Epithelial cell of esophagus (primary cell): Measurements from ENCODE around the gene KCNH6.

Source experiments
- DNase-seq: peaks from one replicate; pipeline ENCODE4 v3.0.0; 2010; ENCODE audit warnings: low read depth
- H3K4me3 ChIP-seq: 2 replicates; pipeline ENCODE4 v1.5.1; 2011; ENCODE audit warnings: mild to moderate bottlenecking, low read length, control low read depth
- TF ChIP-seq, protein P1 (sequence below): IDR thresholded peaks from 2 replicates; pipeline ENCODE4 v1.5.1; 2011; ENCODE audit warnings: low read depth, mild to moderate bottlenecking, low read length, control low read depth, inconsistent platforms; ENCODE audit not compliant: insufficient read depth; ENCODE audit errors: missing control alignments

Gene KCNH6

DNA sequence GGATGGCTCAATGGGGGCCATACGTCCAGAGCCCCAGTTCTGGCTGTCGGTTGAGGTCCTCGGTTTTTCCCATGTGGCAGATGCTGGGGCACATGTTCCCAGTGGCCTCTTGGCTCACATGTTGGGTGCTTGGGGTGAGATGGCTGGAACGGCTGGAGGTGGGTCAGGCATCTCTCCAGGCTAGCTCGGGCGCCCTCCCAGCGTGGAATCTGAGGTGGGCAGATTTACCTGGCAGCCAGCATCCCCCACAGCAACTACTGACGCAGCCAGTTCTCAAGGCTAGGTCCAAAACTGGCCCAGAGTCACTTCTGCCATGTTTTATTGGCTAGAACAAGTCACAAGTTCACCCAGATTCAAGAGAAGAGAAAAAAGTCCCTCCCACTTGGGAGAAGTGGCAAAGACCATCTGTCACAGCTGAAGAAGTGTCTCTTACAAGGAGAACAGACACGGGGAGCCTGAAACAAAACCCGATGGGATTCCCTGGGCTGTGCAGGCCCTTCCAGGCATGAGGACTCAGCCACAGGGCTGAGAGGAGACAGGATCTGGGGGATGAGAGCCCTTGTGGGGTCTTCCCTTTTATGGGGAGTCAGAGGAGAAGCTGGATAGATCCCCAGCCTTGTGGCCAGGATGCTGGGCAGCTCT is 31.1 kb upstream of the KCNH6 start:
- TF ChIP-seq, protein P1, sequence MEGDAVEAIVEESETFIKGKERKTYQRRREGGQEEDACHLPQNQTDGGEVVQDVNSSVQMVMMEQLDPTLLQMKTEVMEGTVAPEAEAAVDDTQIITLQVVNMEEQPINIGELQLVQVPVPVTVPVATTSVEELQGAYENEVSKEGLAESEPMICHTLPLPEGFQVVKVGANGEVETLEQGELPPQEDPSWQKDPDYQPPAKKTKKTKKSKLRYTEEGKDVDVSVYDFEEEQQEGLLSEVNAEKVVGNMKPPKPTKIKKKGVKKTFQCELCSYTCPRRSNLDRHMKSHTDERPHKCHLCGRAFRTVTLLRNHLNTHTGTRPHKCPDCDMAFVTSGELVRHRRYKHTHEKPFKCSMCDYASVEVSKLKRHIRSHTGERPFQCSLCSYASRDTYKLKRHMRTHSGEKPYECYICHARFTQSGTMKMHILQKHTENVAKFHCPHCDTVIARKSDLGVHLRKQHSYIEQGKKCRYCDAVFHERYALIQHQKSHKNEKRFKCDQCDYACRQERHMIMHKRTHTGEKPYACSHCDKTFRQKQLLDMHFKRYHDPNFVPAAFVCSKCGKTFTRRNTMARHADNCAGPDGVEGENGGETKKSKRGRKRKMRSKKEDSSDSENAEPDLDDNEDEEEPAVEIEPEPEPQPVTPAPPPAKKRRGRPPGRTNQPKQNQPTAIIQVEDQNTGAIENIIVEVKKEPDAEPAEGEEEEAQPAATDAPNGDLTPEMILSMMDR, result no peak
- no peak overlapping the region for H3K4me3 ChIP-seq
- DNase-seq, result no peak

DNA sequence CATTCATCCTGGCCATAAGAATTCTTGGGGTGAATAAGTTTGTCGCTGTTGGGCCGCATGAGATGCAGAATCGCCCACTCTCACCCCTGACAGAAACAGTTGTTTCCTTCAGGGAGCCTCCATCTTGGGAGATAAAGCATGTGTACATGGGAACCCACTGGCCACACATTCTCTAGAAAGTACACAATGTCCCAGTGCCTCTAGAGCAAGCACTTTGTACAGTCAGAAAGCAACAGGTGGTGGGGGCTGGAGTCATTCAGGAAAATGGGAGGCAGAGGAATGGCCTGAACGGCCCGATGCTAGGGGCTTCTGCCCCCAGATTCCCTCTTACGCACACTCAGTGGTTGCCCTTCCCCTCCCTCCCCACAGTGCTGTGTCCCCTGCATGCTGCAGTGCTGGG is 30.2 kb upstream of the KCNH6 start:
- DNase-seq, result no peak
- TF ChIP-seq, protein P1, result no peak
- no peak overlapping the region for H3K4me3 ChIP-seq

DNA sequence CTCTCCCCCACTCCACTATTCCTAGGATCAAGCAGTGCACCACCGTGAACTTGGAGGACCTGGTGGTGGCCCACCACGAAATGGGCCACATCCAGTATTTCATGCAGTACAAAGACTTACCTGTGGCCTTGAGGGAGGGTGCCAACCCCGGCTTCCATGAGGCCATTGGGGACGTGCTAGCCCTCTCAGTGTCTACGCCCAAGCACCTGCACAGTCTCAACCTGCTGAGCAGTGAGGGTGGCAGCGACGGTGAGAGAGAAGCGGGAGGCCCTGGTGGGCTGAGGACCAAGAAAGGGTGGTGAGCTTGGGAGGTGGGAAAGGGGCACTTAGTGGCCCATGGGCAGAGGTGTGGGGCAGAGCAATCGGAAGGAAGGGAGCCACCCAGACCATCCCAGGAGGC is 29.7 kb upstream of the KCNH6 start:
- H3K4me3 ChIP-seq, result no peak overlapping the region
- TF ChIP-seq, protein P1, result no peak
- DNase-seq, result no peak

DNA sequence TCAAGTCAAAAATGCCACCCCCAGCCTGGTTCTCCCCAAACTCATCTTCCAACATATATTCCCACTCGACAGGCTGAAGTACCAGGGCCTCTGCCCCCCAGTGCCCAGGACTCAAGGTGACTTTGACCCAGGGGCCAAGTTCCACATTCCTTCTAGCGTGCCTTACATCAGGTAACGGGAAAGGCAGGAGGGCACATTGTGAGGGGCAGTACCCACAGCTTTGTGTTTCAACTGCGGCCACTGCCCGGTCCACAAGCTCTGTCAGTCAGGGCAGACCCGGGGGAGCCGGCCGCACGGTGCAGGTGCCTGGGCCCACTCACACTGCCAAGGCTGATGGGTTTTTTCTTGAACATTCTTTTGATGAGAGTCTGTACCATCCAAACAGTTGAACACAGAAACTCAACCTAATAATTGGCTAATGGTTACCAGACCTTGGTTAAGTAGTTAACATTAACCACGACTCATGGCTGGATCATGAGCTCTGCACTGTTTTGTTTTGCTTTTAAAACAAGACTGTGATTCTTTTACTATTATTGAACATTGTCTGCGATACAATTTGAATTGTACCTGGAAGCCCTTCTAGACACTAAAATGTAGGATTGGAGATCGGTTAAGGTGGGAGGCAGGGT is 28.7 kb upstream of the KCNH6 start:
- no peak overlapping the region for H3K4me3 ChIP-seq
- DNase-seq, result no peak
- TF ChIP-seq, protein P1, result no peak

DNA sequence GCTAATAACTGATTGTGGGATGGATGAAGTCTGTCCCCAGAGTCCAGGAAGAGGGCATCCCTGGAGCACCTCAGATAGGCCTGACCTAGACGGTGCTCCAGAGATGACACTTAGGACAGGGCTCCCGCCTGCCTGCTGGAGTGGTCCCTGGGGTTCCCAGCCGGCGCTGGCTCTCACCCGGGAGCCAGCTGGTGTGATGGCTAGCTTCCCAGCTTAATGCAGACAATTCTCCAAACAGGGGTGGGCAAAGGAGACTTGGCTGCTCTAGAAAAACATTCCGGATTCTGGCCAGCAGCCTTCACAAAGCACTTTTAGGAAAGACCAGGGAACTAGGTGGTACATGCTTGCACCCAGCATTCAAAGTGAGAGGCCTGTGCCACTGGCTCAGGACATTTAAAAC is 27.7 kb upstream of the KCNH6 start:
- TF ChIP-seq, protein P1, result no peak
- no peak for DNase-seq
- no peak overlapping the region for H3K4me3 ChIP-seq

DNA sequence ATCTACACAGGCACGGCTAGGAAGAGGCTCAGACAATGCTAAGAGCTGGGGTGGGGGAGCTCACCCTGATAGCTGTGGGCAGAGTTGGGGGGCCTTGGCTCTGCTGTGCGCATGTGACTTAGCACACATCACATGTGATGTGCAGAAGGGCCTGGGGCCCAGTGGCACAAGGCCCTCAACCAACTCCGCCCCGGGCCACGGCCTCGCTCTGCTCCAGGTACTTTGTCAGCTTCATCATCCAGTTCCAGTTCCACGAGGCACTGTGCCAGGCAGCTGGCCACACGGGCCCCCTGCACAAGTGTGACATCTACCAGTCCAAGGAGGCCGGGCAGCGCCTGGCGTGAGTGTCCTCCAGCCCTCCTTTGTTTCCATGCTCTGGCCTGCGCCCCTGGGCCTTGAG is 27.0 kb upstream of the KCNH6 start:
- DNase-seq, result no peak
- H3K4me3 ChIP-seq, result no peak overlapping the region
- TF ChIP-seq, protein P1, result no peak
